ENCODE results near the gene CELF3.

Gene CELF3

GRCh38 chr1:151703813-151704212 lies 12.8 kb downstream of the CELF3 start:
- no peak for TF ChIP-seq CTCF (IDR thresholded peaks at IDR 0.05; ENCODE audit: control insufficient read depth, insufficient read depth, low read depth, low read length, missing control alignments)
- H3K4me3 ChIP-seq (ENCODE audit: control insufficient read depth, low read depth, low read length): no peak overlapping the region
- no peak for DNase-seq (ENCODE audit: low read depth)

GRCh38 chr1:151702936-151703335 lies 13.7 kb downstream of the CELF3 start:
- H3K4me3 ChIP-seq (ENCODE audit: control insufficient read depth, low read depth, low read length): no peak overlapping the region
- no peak for TF ChIP-seq CTCF (IDR thresholded peaks at IDR 0.05; ENCODE audit: control insufficient read depth, insufficient read depth, low read depth, low read length, missing control alignments)
- no peak for DNase-seq (ENCODE audit: low read depth)

- TF ChIP-seq CTCF (IDR thresholded peaks at IDR 0.05; ENCODE audit: control insufficient read depth, insufficient read depth, low read depth, low read length, missing control alignments): no peak
- DNase-seq (ENCODE audit: low read depth): no peak
- no peak overlapping the region for H3K4me3 ChIP-seq (ENCODE audit: control insufficient read depth, low read depth, low read length)
These were observed 15.1 kb downstream of the CELF3 start for GRCh38 chr1:151701515-151701914.

GRCh38 chr1:151693057-151693651 lies 23.4 kb downstream of the CELF3 start:
- DNase-seq (ENCODE audit: low read depth): no peak
- peak; percentile 79 for TF ChIP-seq CTCF (IDR thresholded peaks at IDR 0.05; ENCODE audit: control insufficient read depth, insufficient read depth, low read depth, low read length, missing control alignments)
- no peak overlapping the region for H3K4me3 ChIP-seq (ENCODE audit: control insufficient read depth, low read depth, low read length)

DNA sequence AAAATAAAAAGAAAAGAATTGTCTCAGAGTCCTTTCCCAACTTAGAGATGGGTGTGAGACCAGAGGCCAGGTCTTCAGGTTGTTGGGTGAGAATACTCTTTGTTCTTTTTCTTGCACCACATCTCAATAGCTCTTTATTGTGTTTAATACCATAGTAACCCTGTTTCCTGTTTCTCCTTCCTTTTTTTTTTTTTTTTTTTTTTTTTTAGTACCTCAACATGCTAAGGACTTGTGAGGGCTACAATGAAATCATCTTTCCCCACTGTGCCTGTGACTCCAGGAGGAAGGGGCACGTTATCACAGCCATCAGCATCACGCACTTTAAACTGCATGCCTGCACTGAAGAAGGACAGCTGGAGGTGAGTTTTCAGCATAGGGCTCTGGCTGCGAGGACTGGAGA lies 24.4 kb downstream of the CELF3 start:
- no peak overlapping the region for H3K4me3 ChIP-seq (ENCODE audit: control insufficient read depth, low read depth, low read length)
- TF ChIP-seq CTCF (IDR thresholded peaks at IDR 0.05; ENCODE audit: control insufficient read depth, insufficient read depth, low read depth, low read length, missing control alignments): no peak
- no peak for DNase-seq (ENCODE audit: low read depth)

- no peak overlapping the region for H3K4me3 ChIP-seq (ENCODE audit: control insufficient read depth, low read depth, low read length)
- no peak for DNase-seq (ENCODE audit: low read depth)
- no peak for TF ChIP-seq CTCF (IDR thresholded peaks at IDR 0.05; ENCODE audit: control insufficient read depth, insufficient read depth, low read depth, low read length, missing control alignments)
These were observed 27.1 kb downstream of the CELF3 start for GRCh38 chr1:151689494-151689893.

DNA sequence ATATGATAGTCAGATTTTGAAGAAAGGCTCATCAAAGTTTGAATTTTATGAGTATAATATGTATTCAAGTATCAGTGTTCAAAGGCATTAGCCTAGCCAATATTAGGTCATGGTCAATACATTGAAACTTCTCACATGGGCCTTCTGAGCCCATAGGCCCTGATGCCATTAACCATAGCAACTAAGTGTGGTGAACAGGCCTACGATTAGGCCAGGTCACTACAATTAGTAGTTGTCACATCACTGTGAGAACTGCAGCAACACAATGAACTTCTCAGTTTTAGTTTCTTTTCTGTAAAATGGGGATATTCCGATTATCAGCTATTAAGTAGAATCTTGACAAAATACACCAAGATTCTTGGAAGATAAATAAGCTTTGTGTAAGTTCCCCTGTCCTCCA lies 30.0 kb downstream of the CELF3 start:
- H3K4me3 ChIP-seq (ENCODE audit: control insufficient read depth, low read depth, low read length): no peak overlapping the region
- no peak for TF ChIP-seq CTCF (IDR thresholded peaks at IDR 0.05; ENCODE audit: control insufficient read depth, insufficient read depth, low read depth, low read length, missing control alignments)
- no peak for DNase-seq (ENCODE audit: low read depth)

Measured in AG09309 (cell line).